Measurements from ENCODE around the gene MYO1H.
"Not testable (repeated sequence)": the region's sequence is repeated elsewhere in the genome, so short reads cannot be mapped to it uniquely, and the experiment has no call there.

GRCh38 chr12:109473526-109474270 lies 126.0 kb downstream of the MYO1H start:
- not testable (repeated sequence) for TF ChIP-seq EZH2phosphoT487, EZH2 (IDR thresholded peaks at IDR 0.05)

Data from neural progenitor cell (in vitro differentiated cells).